ENCODE data around the gene NCAPD2.

- TF ChIP-seq POLR2AphosphoS5 (IDR thresholded peaks at IDR 0.05) (no peak), CTCF (IDR thresholded peaks at IDR 0.05) (no peak), POLR2A (IDR thresholded peaks at IDR 0.05) (no peak)
Observed at GRCh38 chr12:6569312-6569711, 75.4 kb downstream of the NCAPD2 start.
